ENCODE measurements around the gene MMP25. TPM values are rescaled to one million over a fixed set of nuclear protein-coding genes. Genes with fewer than 3 reads are reported as not detected.

The MMP25 gene
- total and polyA plus RNA-seq, 10 of the 15 experiments (the other 5 are each of a cell fraction or from before 2014, with no cell fraction given), result 0.03 to 0.36 (median 0.13) TPM; not detected in 1

DNA sequence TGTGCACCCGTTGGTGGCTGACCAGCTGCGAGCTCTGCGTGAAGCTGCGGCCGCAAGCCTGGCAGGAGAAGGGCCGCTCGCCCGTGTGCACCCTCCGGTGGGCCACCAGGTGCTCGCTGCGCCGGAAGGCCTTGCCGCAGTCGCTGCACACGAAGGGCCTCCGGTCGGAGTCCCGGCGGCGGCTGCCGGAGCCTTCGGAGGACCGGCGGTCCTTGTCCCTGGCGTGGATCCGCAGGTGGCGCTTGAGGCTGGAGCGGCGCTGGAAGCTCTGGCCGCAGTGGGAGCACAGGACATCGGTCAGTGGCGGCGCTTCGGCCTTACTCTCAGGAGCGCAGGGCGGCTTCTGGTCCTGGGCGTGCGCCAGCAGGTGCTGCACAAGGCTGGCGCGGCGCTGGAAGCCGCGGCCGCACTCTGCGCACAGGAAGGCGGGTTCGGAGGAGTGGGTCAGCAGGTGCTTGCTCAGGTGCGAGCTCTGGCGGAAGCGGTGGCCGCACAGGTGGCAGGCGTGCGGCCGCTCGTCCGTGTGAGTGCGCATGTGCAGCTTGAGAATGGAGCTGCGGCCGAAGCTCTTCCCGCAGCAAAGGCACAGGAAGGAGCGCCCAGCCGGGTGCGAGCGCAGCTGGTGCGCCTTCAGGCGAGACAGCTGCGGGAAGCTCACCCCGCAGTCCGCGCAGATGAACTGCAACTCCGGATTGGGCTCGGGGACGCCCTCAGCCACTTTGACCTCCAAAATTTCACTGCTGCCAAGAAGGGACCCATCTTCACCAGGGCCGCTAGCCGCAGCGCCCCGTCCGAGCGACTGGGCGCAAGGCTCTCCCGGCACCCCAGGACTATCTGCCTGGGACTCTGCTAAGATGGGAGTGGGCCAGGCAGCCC is 43.6 kb downstream of the MMP25 start (continued):
- TF ChIP-seq SMARCA5 (IDR thresholded peaks at IDR 0.05), result no peak
- TF ChIP-seq, protein P1, sequence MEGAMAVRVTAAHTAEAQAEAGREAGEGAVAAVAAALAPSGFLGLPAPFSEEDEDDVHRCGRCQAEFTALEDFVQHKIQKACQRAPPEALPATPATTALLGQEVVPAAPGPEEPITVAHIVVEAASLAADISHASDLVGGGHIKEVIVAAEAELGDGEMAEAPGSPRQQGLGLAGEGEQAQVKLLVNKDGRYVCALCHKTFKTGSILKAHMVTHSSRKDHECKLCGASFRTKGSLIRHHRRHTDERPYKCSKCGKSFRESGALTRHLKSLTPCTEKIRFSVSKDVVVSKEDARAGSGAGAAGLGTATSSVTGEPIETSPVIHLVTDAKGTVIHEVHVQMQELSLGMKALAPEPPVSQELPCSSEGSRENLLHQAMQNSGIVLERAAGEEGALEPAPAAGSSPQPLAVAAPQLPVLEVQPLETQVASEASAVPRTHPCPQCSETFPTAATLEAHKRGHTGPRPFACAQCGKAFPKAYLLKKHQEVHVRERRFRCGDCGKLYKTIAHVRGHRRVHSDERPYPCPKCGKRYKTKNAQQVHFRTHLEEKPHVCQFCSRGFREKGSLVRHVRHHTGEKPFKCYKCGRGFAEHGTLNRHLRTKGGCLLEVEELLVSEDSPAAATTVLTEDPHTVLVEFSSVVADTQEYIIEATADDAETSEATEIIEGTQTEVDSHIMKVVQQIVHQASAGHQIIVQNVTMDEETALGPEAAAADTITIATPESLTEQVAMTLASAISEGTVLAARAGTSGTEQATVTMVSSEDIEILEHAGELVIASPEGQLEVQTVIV (IDR thresholded peaks at IDR 0.05; ENCODE audit: borderline replicate concordance, partially characterized antibody), result no peak
- no peak for TF ChIP-seq POLR2AphosphoS2 (IDR thresholded peaks at IDR 0.05; ENCODE audit: low read depth, low read length)
- no peak for TF ChIP-seq MTA3 (IDR thresholded peaks at IDR 0.05; ENCODE audit: borderline replicate concordance, low read length)
- TF ChIP-seq, protein P2, sequence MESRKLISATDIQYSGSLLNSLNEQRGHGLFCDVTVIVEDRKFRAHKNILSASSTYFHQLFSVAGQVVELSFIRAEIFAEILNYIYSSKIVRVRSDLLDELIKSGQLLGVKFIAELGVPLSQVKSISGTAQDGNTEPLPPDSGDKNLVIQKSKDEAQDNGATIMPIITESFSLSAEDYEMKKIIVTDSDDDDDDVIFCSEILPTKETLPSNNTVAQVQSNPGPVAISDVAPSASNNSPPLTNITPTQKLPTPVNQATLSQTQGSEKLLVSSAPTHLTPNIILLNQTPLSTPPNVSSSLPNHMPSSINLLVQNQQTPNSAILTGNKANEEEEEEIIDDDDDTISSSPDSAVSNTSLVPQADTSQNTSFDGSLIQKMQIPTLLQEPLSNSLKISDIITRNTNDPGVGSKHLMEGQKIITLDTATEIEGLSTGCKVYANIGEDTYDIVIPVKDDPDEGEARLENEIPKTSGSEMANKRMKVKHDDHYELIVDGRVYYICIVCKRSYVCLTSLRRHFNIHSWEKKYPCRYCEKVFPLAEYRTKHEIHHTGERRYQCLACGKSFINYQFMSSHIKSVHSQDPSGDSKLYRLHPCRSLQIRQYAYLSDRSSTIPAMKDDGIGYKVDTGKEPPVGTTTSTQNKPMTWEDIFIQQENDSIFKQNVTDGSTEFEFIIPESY (IDR thresholded peaks at IDR 0.05), result no peak
- TF ChIP-seq RCOR1 (conservative IDR thresholded peaks at IDR 0.05; ENCODE audit: low read depth, low read length), result no peak
- no peak for TF ChIP-seq ZBTB40 (IDR thresholded peaks at IDR 0.05; ENCODE audit: borderline replicate concordance)
